ENCODE measurements around the gene IGLL1.

Gene IGLL1

GRCh38 chr22:23571486-23571885, 8.6 kb downstream of the IGLL1 start:
- TF ChIP-seq, protein P1, sequence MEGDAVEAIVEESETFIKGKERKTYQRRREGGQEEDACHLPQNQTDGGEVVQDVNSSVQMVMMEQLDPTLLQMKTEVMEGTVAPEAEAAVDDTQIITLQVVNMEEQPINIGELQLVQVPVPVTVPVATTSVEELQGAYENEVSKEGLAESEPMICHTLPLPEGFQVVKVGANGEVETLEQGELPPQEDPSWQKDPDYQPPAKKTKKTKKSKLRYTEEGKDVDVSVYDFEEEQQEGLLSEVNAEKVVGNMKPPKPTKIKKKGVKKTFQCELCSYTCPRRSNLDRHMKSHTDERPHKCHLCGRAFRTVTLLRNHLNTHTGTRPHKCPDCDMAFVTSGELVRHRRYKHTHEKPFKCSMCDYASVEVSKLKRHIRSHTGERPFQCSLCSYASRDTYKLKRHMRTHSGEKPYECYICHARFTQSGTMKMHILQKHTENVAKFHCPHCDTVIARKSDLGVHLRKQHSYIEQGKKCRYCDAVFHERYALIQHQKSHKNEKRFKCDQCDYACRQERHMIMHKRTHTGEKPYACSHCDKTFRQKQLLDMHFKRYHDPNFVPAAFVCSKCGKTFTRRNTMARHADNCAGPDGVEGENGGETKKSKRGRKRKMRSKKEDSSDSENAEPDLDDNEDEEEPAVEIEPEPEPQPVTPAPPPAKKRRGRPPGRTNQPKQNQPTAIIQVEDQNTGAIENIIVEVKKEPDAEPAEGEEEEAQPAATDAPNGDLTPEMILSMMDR (conservative IDR thresholded peaks at IDR 0.05; ENCODE audit: low read length), result no peak
- DNase-seq (ENCODE audit: low read depth), result no peak
- no peak overlapping the region for H3K4me3 ChIP-seq (ENCODE audit: low read length)

- TF ChIP-seq, protein P1 (conservative IDR thresholded peaks at IDR 0.05; ENCODE audit: low read length), result no peak
- no peak for DNase-seq (ENCODE audit: low read depth)
Observed at GRCh38 chr22:23570681-23571080, 9.4 kb downstream of the IGLL1 start.

GRCh38 chr22:23569716-23570115, 10.4 kb downstream of the IGLL1 start:
- TF ChIP-seq, protein P1 (conservative IDR thresholded peaks at IDR 0.05; ENCODE audit: low read length), result no peak
- H3K4me3 ChIP-seq (ENCODE audit: low read length), result no peak overlapping the region
- no peak for DNase-seq (ENCODE audit: low read depth)

More at GRCh38 chr22:23570681-23571080, 9.4 kb downstream of the IGLL1 start:
- no peak overlapping the region for H3K4me3 ChIP-seq (ENCODE audit: low read length)

DNA sequence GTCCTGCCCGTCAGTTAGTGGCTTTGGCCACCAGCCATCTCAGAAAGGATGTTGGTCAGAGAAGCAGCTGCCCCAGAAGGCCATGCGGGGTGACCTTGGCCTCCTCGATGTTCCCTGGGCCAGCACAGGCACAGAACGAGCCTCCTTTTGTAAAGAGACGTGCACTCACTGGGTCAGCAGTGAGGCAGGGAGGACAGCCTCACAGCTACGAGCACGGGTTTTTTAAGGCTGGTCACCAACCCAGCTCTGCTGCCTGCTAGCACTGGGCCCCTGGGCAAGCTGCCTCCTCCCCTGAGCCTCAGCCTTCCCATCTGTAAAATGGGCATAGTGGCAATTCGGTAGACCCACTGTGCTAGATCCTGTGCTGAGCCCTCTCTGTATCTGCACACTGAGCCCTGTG, 10.8 kb downstream of the IGLL1 start:
- TF ChIP-seq, protein P1 (conservative IDR thresholded peaks at IDR 0.05; ENCODE audit: low read length), result no peak
- DNase-seq (ENCODE audit: low read depth), result no peak
- no peak overlapping the region for H3K4me3 ChIP-seq (ENCODE audit: low read length)

GRCh38 chr22:23566705-23567475, 13.2 kb downstream of the IGLL1 start:
- no peak overlapping the region for H3K4me3 ChIP-seq (ENCODE audit: low read length)
- no peak for DNase-seq (ENCODE audit: low read depth)
- TF ChIP-seq, protein P1 (conservative IDR thresholded peaks at IDR 0.05; ENCODE audit: low read length), result no peak

DNA sequence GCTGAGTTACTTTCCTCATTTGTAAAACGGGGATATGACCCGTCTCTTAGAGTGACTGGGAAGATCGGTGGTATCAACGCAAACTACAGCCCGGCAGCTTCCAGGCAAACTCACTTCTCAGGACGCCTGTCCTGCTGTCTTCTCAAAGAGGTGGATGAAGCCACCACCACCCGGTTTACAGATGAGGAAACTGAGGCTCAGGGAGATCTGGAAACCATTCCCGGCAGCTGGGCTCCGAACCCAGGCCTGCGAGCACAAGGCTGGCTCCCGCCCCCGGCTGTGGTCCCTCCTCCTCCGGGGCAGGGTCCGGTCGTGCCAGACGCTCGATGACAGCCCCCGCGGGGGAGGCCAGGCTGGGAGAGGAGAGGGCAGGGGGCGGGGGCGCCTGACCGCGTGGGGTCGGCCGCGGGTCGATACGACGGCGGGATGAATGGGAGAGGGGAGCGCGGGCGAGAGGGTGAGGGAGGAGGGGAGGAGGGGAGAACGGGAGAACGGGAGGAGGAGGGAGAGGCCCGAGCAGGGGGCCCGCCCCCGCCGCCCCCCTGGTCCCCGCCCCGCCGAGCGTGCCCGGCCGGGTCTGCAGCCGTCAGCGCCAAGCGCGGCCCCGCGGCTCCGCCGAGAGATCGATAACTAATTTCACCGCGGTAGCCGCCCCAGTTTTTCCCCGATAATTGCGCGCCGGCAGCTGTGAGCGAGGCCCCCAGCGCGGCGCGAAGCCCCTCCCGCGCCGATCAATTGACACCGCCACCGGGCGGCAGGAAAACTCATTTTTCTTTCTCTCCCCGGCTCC, 14.0 kb downstream of the IGLL1 start:
- no peak for DNase-seq (ENCODE audit: low read depth)
- no peak overlapping the region for H3K4me3 ChIP-seq (ENCODE audit: low read length)
- TF ChIP-seq, protein P1 (conservative IDR thresholded peaks at IDR 0.05; ENCODE audit: low read length), result no peak

Data from AG10803 (cell line).